GM13976 (cell line): Measurements from ENCODE around the gene PRRC2A.

Experiments
- DNase-seq: peaks from one replicate; pipeline ENCODE4 v3.0.0; 2012; ENCODE audit warnings: low spot score
- CTCF ChIP-seq: IDR thresholded peaks from 2 replicates; pipeline ENCODE4 v1.5.1; 2012; ENCODE audit warnings: borderline replicate concordance, mild to moderate bottlenecking; ENCODE audit not compliant: insufficient read depth; ENCODE audit errors: extremely low read depth, missing control alignments, control extremely low read depth
- in situ Hi-C: fragments of 300-500 bp; cut with MboI; formaldehyde crosslinking; loops from one replicate; pipeline ENCODE4 v1.12.0; 2022; ENCODE audit warnings: low sequenced_read_pairs, mixed read lengths, inconsistent platforms; ENCODE audit not compliant: unreplicated experiment

The PRRC2A gene

GRCh38 chr6:31677955-31678354, 57.4 kb downstream of the PRRC2A start:
- DNase-seq = no peak
- no peak for TF ChIP-seq CTCF
- in situ Hi-C loops = no loop called here

GRCh38 chr6:31680226-31681134, 60.0 kb downstream of the PRRC2A start, which contains the start of gene LY6G5C:
Gene LY6G5C (minus strand): TSS chr6:31681067. CDS start chr6:31680373, 694 bp downstream.
- peak; percentile 79 for TF ChIP-seq CTCF
- in situ Hi-C loops = loop anchor here (10.0 kb wide), 1 partner anchor 274 kb away; the partner anchor contains the start of genes NELFE and SKIC2
- DNase-seq = peak; percentile 86

GRCh38 chr6:31681135-31681671, 60.7 kb downstream of the PRRC2A start:
- in situ Hi-C loops = loop anchor here (10.0 kb wide), 1 partner anchor 274 kb away; the partner anchor contains the start of genes NELFE and SKIC2
- peak; percentile 81 for DNase-seq
- peak; percentile 20 for TF ChIP-seq CTCF

GRCh38 chr6:31683591-31683990, 63.1 kb downstream of the PRRC2A start:
- no peak for TF ChIP-seq CTCF
- no peak for DNase-seq
- in situ Hi-C loops = loop anchor here (10.0 kb wide), 1 partner anchor 271 kb away; the partner anchor contains the start of genes NELFE and SKIC2

GRCh38 chr6:31686483-31686882, 66.0 kb downstream of the PRRC2A start:
- in situ Hi-C loops = loop anchor here (10.0 kb wide), 1 partner anchor 268 kb away; the partner anchor contains the start of genes NELFE and SKIC2
- TF ChIP-seq CTCF = no peak

GRCh38 chr6:31687321-31687720, 66.8 kb downstream of the PRRC2A start:
- no peak for DNase-seq
- TF ChIP-seq CTCF = no peak
- in situ Hi-C loops = loop anchor here (10.0 kb wide), 1 partner anchor 267 kb away; the partner anchor contains the start of genes NELFE and SKIC2

More at GRCh38 chr6:31686483-31686882, 66.0 kb downstream of the PRRC2A start:
- DNase-seq = no peak
